ENCODE data around the gene SEMA5B. TPM values are rescaled to one million over a fixed set of nuclear protein-coding genes. Genes with fewer than 3 reads are reported as not detected.

The SEMA5B gene
- total and polyA plus RNA-seq, 2 donors (not counting 1 experiment from before 2014, with no cell fraction given), result not detected

DNA sequence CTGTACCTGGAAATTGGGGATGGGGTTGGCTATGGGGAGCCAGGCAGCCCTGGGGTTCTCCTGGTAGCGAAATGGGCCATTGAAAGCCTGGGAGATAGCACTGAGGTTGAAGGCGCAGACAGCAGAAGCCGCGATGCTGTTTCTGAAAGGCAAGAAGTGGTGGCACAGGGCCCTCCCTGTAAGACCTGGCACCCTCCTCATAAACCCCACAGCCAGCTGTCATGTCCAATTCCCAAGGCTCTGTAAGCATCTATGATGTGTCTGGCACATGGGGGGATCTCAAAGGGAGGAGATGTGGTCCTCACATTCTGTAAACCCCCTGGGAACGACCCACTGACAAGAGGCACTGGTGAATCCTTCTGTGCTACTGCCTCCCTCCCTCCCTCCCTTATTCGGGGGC is 104.0 kb downstream of the SEMA5B start:
- WGBS (ENCODE audit: insufficient coverage), result 83% methylated on average over 5 of the region's 6 CpGs

DNA sequence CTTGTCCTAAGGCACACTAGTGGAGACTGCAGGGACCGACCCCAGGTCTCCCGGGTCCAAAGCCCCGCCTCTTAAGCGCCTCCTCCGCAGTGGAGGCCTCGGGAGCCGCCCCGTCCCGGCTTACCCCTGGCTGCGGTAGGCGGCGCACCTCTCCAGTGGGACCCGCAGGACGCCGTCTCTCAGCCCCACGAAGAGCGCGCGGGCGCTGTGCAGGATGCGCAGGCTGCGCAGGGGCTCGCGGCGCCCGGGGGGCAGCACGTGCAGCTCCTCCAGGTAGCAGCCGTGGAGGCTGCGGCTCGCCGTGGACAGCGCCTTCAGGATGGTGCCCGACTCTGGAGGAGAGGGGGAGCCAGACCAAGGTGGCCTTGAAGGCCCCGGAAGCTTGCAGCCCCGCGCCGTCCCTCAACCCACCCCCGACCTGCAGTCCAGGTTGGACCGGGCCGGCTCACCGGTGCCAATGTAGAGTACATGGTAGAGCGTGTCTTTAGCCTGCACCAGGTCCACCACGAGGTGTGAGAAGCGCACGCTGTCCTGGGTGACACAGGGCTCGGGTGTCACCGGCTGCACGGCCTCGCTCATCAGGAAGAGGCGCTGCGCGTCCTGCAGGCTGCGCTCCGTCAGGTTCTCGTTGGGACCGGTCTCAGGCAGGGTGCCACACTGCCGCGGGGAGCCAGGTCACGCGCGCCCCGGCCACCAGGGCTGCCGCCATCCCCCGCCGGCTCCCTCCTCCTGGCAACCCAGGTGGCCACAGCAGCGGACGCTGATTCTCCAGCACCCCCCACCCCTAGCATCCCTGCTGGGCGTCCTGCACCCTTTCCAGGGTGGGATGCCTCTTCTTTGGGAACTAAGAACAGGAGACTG is 105.5 kb downstream of the SEMA5B start:
- ATAC-seq (ENCODE audit: low read depth) (peak; percentile 74), DNase-seq (peak; percentile 51)
- H3K9me3 ChIP-seq (ENCODE audit: control extremely low read depth in 1 of 3, control insufficient read depth in 2 of 3, insufficient read depth in 1 of 3, low read length in 2 of 3), result peaks cover 0 to 6% (median 0%) of the 10 kb centered on the region in 3 donors
- peak overlapping the region; percentile 77 for H3K4me2 ChIP-seq (replicated peaks; ENCODE audit: low read depth, low read length, poor library complexity, severe bottlenecking)
- no peaks in the 10 kb centered on the region for H3K9me3 Mint-ChIP-seq (ENCODE audit: insufficient read depth)
- peaks cover 0 to 29% (median 8%) of the 10 kb centered on the region in 4 experiments for H3K27me3 ChIP-seq (replicated peaks in 1 of 4; ENCODE audit: control extremely low read depth in 1 of 4, control insufficient read depth in 3 of 4, insufficient read depth in 4 of 4, low read length in 3 of 4)
- WGBS (ENCODE audit: insufficient coverage), result 4% methylated on average over 63 of the region's 68 CpGs
- POLR2A ChIA-PET, result no interaction called here
- H4K20me1 ChIP-seq (ENCODE audit: control insufficient read depth, insufficient read depth, low read length, poor library complexity, severe bottlenecking), result no peaks in the 10 kb centered on the region
- H3K4me1 Mint-ChIP-seq, result peaks cover 9% of the 10 kb centered on the region
- H2AFZ ChIP-seq (ENCODE audit: insufficient read depth, low read depth, low read length, poor library complexity, severe bottlenecking), result peak overlapping the region; percentile 63
- H3K27ac ChIP-seq (ENCODE audit: low read length in 2 of 2), result no peak overlapping the region
- no peaks in the 10 kb centered on the region for H3K36me3 ChIP-seq (replicated peaks in 1 of 2; ENCODE audit: control extremely low read depth in 1 of 2, control insufficient read depth in 1 of 2, extremely low read depth in 1 of 2, insufficient read depth in 2 of 2, low read length in 1 of 2)
- H3K4me3 ChIP-seq (ENCODE audit: control extremely low read depth in 1 of 5, extremely low read depth in 1 of 5, insufficient read depth in 1 of 5, low read depth in 2 of 5, low read length in 4 of 5), result peak overlapping the region in 4 of 5 experiments; percentile 28 to 50 (median 46)
- H3K27ac Mint-ChIP-seq, result no peak overlapping the region
- CTCF ChIA-PET, result interaction anchor here (0.6 to 0.7 kb wide), 2 partner anchors 107 to 1105 kb away, joined by 3 to 5 read pairs; no protein-coding TSS in a partner anchor
- no peaks in the 10 kb centered on the region for H3K79me2 ChIP-seq (ENCODE audit: control insufficient read depth, insufficient read depth, low read length)
- H3K27me3 Mint-ChIP-seq, result peaks cover 14% of the 10 kb centered on the region
- no peak for TF ChIP-seq EZH2 (IDR thresholded peaks at IDR 0.05; ENCODE audit: borderline replicate concordance, insufficient read depth, low read depth, low read length, poor library complexity, severe bottlenecking)
- TF ChIP-seq, protein P1, sequence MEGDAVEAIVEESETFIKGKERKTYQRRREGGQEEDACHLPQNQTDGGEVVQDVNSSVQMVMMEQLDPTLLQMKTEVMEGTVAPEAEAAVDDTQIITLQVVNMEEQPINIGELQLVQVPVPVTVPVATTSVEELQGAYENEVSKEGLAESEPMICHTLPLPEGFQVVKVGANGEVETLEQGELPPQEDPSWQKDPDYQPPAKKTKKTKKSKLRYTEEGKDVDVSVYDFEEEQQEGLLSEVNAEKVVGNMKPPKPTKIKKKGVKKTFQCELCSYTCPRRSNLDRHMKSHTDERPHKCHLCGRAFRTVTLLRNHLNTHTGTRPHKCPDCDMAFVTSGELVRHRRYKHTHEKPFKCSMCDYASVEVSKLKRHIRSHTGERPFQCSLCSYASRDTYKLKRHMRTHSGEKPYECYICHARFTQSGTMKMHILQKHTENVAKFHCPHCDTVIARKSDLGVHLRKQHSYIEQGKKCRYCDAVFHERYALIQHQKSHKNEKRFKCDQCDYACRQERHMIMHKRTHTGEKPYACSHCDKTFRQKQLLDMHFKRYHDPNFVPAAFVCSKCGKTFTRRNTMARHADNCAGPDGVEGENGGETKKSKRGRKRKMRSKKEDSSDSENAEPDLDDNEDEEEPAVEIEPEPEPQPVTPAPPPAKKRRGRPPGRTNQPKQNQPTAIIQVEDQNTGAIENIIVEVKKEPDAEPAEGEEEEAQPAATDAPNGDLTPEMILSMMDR (IDR thresholded peaks at IDR 0.05), result no peak
- peak overlapping the region; percentile 41 for H3K9ac ChIP-seq (ENCODE audit: low read length)
- H3K4me1 ChIP-seq (ENCODE audit: control insufficient read depth in 2 of 2, insufficient read depth in 2 of 2, low read length in 2 of 2), result peaks cover 12 to 13% of the 10 kb centered on the region in 2 donors
- intact Hi-C loops (cut with micrococcal nuclease), result no loop called here
- H3K4me3 Mint-ChIP-seq, result peak overlapping the region; percentile 73

More for the DNA sequence above, 104.0 kb downstream of the SEMA5B start:
- H3K9me3 ChIP-seq (ENCODE audit: control extremely low read depth in 1 of 3, control insufficient read depth in 2 of 3, insufficient read depth in 1 of 3, low read length in 2 of 3), result peaks cover 0 to 6% (median 0%) of the 10 kb centered on the region in 3 donors
- ATAC-seq (ENCODE audit: low read depth) (no peak), DNase-seq (no peak)
- no peak overlapping the region for H2AFZ ChIP-seq (ENCODE audit: insufficient read depth, low read depth, low read length, poor library complexity, severe bottlenecking)
- no peak overlapping the region for H3K27ac ChIP-seq (ENCODE audit: low read length in 2 of 2)
- H3K4me2 ChIP-seq (replicated peaks; ENCODE audit: low read depth, low read length, poor library complexity, severe bottlenecking), result no peak overlapping the region
- Mint-ChIP-seq H3K27me3 (peaks cover 14% of the 10 kb centered on the region), H3K4me1 (peaks cover 7% of the 10 kb centered on the region), H3K9me3 (ENCODE audit: insufficient read depth) (no peaks in the 10 kb centered on the region), H3K27ac (no peak overlapping the region), H3K4me3 (no peak overlapping the region)
- H3K79me2 ChIP-seq (ENCODE audit: control insufficient read depth, insufficient read depth, low read length), result no peaks in the 10 kb centered on the region
- H3K4me3 ChIP-seq (ENCODE audit: control extremely low read depth in 1 of 5, extremely low read depth in 1 of 5, insufficient read depth in 1 of 5, low read depth in 2 of 5, low read length in 4 of 5), result no peak overlapping the region
- POLR2A ChIA-PET, result no interaction called here
- H3K9ac ChIP-seq (ENCODE audit: low read length), result no peak overlapping the region
- H3K4me1 ChIP-seq (ENCODE audit: control insufficient read depth in 2 of 2, insufficient read depth in 2 of 2, low read length in 2 of 2), result peaks cover 12 to 13% of the 10 kb centered on the region in 2 donors
- intact Hi-C loops (cut with micrococcal nuclease), result no loop called here
- TF ChIP-seq EZH2 (IDR thresholded peaks at IDR 0.05; ENCODE audit: borderline replicate concordance, insufficient read depth, low read depth, low read length, poor library complexity, severe bottlenecking), result no peak
- no peaks in the 10 kb centered on the region for H3K36me3 ChIP-seq (replicated peaks in 1 of 2; ENCODE audit: control extremely low read depth in 1 of 2, control insufficient read depth in 1 of 2, extremely low read depth in 1 of 2, insufficient read depth in 2 of 2, low read length in 1 of 2)
- H4K20me1 ChIP-seq (ENCODE audit: control insufficient read depth, insufficient read depth, low read length, poor library complexity, severe bottlenecking), result no peaks in the 10 kb centered on the region
- peaks cover 0 to 29% (median 8%) of the 10 kb centered on the region in 4 experiments for H3K27me3 ChIP-seq (replicated peaks in 1 of 4; ENCODE audit: control extremely low read depth in 1 of 4, control insufficient read depth in 3 of 4, insufficient read depth in 4 of 4, low read length in 3 of 4)
- CTCF ChIA-PET, result no interaction called here
